NCI-H1930 (cell line): Measurements from ENCODE around the gene SMG5.

Experiments used
- DNase-seq, 2 experiments: peaks; one replicate each; lab custom pipeline; 2025; lab: John Stamatoyannopoulos, UW

The SMG5 gene

DNA sequence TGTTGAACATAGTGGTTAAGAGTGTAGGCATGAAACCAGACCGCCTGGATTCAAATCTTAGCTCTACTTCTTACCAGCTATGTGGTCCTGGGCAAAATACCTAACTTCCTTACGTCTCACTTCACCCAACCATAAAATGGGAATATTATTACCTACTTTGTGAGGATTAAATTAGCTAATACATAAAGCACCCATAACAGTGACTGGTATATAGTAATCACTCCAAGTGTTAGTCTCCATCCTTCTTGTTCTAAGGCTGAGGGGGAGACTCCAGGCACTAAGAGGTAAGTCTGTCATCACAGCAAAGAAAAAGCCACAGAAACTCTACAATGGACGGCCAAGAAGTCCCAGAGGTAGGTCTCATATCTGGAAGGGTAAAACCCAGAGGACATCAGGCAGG is 2.8 kb downstream of the SMG5 start:
- DNase-seq = no peak

DNA sequence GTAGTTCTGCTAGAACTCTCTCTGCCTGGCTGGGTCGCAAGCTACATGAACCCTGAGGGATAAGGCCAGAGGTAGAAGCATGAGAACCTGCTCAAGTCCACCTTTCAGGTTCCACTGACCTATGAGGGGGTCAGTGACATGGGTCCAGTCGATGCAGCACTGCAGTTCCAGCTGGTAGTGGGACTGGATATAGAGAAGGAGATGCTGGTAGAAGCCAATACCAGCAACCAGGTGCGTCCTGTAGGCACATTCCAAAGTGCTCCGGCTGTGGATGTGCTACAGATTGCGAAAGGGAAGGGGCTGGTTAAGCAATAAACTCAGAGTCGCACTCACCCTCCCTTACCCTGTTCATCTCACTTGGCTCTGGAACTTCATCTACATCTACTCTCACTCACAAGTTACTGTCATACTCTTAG is 5.7 kb downstream of the SMG5 start:
- no peak for DNase-seq

GRCh38 chr1:156276532-156276931 is 6.1 kb downstream of the SMG5 start:
- no peak for DNase-seq

DNA sequence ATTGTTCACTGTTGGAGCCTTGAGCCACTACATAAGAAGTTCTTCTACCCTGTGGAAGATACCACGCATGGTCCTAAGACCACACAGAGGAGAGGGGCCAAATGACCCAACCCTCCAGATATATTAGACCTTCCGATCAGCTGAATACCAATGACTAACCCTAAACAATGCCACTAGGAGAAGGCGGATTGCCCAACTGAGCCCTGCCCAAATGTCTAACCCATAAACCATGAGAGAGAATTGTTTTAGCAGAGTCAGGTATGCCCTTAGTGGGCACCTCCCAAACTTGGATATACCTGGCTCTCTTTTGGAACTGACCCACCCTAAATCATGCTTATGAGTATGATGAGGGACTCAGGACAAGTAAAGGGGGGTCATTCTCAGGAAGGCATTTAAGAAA is 12.3 kb downstream of the SMG5 start:
- no peak for DNase-seq

DNA sequence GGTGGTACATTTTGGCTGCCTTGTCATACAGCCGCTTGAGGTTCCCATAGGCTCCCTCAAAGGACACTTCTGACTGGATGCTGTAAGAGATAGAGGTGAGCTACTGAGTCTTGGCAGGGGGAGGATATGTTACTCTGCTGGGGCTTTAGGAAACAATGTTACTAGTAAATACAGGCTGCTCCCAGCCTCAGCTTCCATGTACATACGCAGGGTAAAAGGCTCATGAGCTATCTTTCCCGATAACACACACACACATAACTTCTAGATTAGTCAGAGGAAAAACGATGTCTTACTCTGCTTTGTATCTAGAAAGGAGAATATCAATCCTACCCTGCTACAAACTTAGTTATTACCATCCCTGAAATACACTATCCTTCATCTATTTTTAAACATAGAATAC is 14.3 kb downstream of the SMG5 start:
- DNase-seq = no peak

- no peak for DNase-seq
Observed at GRCh38 chr1:156266051-156266450, 16.6 kb downstream of the SMG5 start.

DNA sequence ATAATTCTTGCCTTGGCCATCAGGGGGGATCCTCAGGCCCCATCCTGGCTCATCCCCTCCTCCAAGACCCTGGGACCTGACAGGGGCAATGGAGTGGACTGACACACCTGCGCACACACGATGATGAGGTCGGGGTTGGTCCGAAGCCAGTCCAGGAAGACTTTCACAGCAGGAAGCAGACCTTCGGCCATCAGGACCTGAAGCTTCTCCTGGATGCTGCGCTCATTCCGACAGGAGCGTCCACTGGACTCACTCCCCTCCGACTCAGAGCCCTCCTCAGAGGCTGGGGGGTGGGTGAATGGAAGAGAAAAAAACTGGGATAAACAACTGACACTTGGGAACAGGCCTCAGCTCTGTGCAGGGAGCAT is 19.4 kb downstream of the SMG5 start:
- no peak for DNase-seq

GRCh38 chr1:156262461-156263287 is 20.0 kb downstream of the SMG5 start:
- DNase-seq = no peak

GRCh38 chr1:156260896-156261295 is 21.7 kb downstream of the SMG5 start:
- no peak for DNase-seq

DNA sequence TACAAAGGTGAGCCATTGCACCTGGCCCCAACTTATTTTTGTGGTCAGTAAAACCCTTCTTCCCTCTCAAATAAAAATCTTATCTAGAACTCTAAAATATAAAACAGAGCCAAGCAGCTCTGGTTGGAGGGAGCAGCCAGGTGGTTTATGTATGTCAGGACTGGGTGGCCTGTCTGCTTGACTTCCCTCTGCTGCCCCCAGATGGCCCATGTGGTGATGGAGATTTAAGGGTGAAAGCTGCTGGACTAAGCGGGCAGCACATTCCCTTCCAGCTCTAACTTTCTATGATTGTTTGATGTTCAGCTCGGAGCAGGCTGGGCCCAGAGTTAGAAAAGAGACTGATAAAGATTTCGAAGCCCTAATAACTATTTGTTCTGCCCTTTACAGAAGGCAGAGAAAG is 22.8 kb downstream of the SMG5 start:
- peak in 1 of 2 experiments; percentile 12 for DNase-seq

DNA sequence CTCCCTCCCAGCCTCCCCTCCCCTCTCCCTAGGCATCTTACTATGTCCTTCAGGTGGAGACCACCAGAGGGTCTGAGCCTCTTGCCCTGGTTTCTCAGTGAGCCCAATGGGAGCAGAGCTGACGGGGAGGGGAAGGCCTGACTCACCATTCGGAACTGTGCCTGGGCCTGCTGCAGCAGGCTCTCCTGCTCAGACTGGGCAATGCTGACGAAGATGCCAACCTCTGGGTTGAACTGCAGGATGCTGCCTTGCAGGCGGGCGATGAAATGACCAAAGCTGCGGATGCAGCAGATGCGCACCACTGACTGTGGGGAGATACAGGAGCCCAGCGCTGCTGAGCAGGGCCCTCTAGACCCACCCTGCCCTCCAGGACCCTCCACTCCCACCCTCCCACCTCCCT is 23.8 kb downstream of the SMG5 start:
- no peak for DNase-seq

DNA sequence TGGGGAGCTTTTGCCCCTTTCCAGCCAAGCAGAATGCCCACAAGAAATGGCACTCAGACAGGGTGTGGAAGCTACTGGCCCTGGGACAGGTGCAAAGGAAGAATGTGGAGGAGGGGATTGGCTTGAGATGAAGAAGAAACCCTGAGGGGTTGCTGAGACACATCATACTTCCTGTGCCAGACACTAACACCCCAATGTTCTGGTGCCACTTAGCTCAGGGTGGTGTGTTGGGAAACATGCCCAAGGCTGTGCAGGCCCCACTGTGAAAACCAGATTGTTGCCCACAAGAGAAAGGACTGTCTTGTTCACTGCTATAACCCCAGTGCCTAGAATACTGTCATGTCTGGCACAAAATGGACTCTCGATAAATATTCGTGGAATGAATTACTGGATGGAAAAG is 24.9 kb downstream of the SMG5 start:
- no peak for DNase-seq

DNA sequence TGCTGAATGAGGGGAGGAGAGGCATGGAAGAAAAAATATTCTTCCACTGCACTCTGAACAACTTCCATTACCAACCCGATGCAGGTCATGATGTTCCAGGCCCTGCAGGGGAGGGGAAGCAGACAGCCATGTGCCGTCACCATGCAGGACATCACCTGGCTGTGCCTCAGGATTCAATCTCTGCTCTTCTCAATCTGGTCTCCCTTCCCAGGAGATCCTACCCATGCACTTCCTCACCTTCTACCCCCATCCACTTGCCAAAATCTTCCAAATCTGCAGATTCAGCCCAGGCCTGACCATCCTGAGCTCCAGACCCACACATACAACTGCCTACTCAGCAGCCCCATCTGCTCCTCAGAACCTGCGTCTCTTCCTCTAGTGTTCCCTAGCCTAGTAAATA is 29.0 kb downstream of the SMG5 start:
- no peak for DNase-seq

DNA sequence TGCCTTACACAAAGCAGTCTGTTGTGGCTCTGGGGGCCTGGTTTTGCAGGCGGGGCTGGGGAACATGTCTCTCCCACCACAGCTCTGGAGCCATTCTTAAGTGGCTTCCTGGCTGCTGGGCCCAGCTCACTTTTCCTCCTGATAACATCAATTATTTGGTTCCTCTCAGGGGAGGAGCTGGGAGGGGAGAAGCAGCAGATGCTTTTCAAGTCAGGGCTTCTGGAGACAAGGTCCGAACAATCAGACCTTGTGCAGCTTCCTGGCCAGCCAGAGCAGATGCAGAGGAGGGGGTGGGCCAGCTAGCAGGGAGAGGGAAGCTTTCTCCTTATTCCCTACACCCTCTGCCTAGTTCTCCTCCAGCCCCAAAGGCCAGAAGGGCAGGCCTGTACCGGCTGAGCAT is 31.1 kb downstream of the SMG5 start:
- no peak for DNase-seq

GRCh38 chr1:156249593-156249992 is 33.0 kb downstream of the SMG5 start:
- DNase-seq = no peak

GRCh38 chr1:156248323-156248683 is 34.3 kb downstream of the SMG5 start:
- no peak for DNase-seq

DNA sequence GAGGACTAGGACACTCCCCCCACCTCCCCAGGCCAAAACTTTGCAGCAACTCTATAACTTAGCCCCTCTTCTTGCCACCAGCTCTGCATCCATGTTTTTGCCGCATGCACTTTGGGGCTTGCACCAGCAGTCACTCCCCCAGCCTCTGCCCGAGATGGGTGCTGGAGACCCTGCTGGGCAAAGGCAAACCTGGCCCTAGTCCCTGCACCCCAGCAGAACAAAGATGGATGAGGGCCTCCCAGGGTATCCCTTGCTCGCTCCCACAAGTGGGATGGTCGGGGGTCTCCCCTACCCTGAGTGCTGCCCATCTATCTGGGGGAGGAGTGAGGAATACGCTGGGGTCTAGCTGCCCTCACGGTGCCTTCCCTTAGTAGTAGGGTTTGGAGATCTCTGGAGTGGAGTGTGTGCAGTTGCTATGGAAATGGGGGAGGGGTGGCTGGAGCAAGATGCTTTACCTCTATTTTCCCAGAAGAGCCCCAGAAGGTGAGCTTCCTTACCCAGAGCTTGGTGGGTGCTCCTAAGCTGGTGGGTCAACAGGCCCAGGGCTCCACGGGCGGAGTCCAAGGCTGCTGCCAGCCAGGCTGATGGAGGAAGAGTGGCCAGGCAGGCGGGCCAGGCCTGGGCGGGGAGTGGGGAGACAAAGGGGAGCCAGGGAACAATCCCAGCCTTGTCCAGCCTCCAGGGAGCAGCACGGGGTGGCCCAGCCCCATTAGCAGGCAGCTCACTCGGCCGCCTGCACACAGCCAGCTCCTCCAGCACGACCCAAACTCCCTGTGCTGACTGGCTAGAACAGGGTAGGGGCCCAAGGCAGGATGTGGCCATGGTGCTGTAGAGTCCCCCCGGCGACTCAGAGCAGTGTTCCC is 34.9 kb downstream of the SMG5 start, which contains the start of gene PAQR6:
Gene PAQR6, minus strand, starts transcription at position 597 of the 863 bp plus-strand sequence. CDS start 1,325 bp downstream, outside the sequence.
- DNase-seq = no peak

GRCh38 chr1:156246781-156247459 is 35.7 kb downstream of the SMG5 start:
- DNase-seq = no peak

DNA sequence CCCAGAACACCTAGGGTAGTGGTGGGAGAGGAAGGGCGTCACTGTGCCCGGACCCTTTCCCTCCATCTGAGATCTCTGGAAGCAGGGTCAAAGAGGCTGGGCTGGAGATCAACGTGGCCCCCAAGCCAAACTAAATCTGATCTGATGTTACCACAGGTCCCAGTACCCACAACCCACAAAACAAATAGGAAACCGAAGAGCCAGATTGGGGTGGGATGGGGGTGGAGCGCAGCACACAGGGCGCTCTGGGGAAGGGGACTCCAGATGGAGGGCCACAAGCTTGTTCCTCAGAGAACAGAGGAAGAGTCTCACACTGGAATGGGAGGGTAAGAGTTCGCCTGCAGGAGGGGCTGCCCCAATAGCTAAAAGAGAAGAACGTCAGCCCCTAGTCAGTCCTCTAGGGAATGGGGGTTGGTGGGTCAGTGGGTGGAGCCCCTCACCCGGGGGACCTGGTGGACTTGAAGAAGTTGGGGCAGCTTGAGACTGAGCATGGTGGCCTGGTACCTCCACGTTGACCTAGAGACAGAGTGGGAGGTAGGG is 36.3 kb downstream of the SMG5 start:
- no peak for DNase-seq

GRCh38 chr1:156245451-156246232 is 37.0 kb downstream of the SMG5 start:
- DNase-seq = peak in 1 of 2 experiments; percentile 11

GRCh38 chr1:156244712-156245111 is 37.9 kb downstream of the SMG5 start:
- no peak for DNase-seq

GRCh38 chr1:156244126-156244525 is 38.5 kb downstream of the SMG5 start:
- DNase-seq = no peak
